Left ventricle myocardium superior (tissue), 1 donor: ENCODE results near the gene BABAM2. TPM values are rescaled to one million over a fixed set of nuclear protein-coding genes. Genes with fewer than 3 reads are reported as not detected.

Source experiments
- ATAC-seq: fragments of 200-7000 bp; cut with Tn5 transposase; one replicate; pipeline ENCODE4 v1.9.1; 2020; ENCODE audit warnings: mild to moderate bottlenecking, moderate library complexity
- DNase-seq: peaks from one replicate; pipeline ENCODE4 v3.0.0-alpha.2; 2020
- intact Hi-C: fragments of 100-400 bp; cut with micrococcal nuclease; formaldehyde crosslinking; loops from one replicate; pipeline ENCODE4 v1.11.0; 2022
- total RNA-seq: library from RNA; stranded (reverse); fragmentation: NEBNext Ultra II Directional; extraction: Animal tissue kit (Norgen Biotek cat#: 25700); gene quantifications from one replicate; pipeline ENCODE4 v1.2.1, GENCODE V29; 2021
- donor health status: DM: no; HTN: yes; CAD: no; lungs with severe emphysema.

Gene BABAM2
- total RNA-seq, 1 donor from 2014 or later: 56.8 TPM

- ATAC-seq (no peak), DNase-seq (no peak)
- intact Hi-C loops: no loop called here
Observed at GRCh38 chr2:28045676-28046351, 155.3 kb downstream of the BABAM2 start.

GRCh38 chr2:28046921-28047320 is 156.4 kb downstream of the BABAM2 start:
- ATAC-seq (no peak), DNase-seq (no peak)
- intact Hi-C loops: no loop called here

- ATAC-seq (no peak), DNase-seq (no peak)
- intact Hi-C loops: no loop called here
Observed at GRCh38 chr2:28047681-28048080, 157.2 kb downstream of the BABAM2 start.

GRCh38 chr2:28048341-28048740 is 157.8 kb downstream of the BABAM2 start:
- intact Hi-C loops: no loop called here
- ATAC-seq: no peak
- DNase-seq: no peak

GRCh38 chr2:28049416-28049815 is 158.9 kb downstream of the BABAM2 start:
- DNase-seq (no peak), ATAC-seq (no peak)
- intact Hi-C loops: no loop called here

GRCh38 chr2:28049899-28050298 is 159.4 kb downstream of the BABAM2 start:
- intact Hi-C loops: no loop called here
- no peak for ATAC-seq
- no peak for DNase-seq

GRCh38 chr2:28052691-28053090 is 162.2 kb downstream of the BABAM2 start:
- intact Hi-C loops: no loop called here
- no peak for ATAC-seq
- DNase-seq: no peak

- intact Hi-C loops: no loop called here
- ATAC-seq (no peak), DNase-seq (no peak)
Observed at GRCh38 chr2:28053597-28053996, 163.1 kb downstream of the BABAM2 start.

- intact Hi-C loops: no loop called here
- DNase-seq: no peak
- no peak for ATAC-seq
Observed at GRCh38 chr2:28054916-28055315, 164.4 kb downstream of the BABAM2 start.

GRCh38 chr2:28055325-28055970 is 164.9 kb downstream of the BABAM2 start:
- DNase-seq: no peak
- intact Hi-C loops: no loop called here
- ATAC-seq: no peak

GRCh38 chr2:28058791-28059190 is 168.3 kb downstream of the BABAM2 start:
- DNase-seq (no peak), ATAC-seq (no peak)
- intact Hi-C loops: no loop called here

GRCh38 chr2:28062867-28063266 is 172.3 kb downstream of the BABAM2 start:
- no peak for ATAC-seq
- intact Hi-C loops: no loop called here

GRCh38 chr2:28063492-28063962 is 173.0 kb downstream of the BABAM2 start:
- intact Hi-C loops: no loop called here
- no peak for ATAC-seq
- DNase-seq: no peak

More at GRCh38 chr2:28062867-28063266, 172.3 kb downstream of the BABAM2 start:
- DNase-seq: no peak

- DNase-seq (no peak), ATAC-seq (no peak)
- intact Hi-C loops: no loop called here
Observed at GRCh38 chr2:28067602-28068001, 177.1 kb downstream of the BABAM2 start.

GRCh38 chr2:28068088-28068487 is 177.6 kb downstream of the BABAM2 start:
- DNase-seq (no peak), ATAC-seq (no peak)
- intact Hi-C loops: no loop called here

GRCh38 chr2:28068527-28068926 is 178.0 kb downstream of the BABAM2 start:
- intact Hi-C loops: no loop called here
- DNase-seq (no peak), ATAC-seq (no peak)

GRCh38 chr2:28071221-28071620 is 180.7 kb downstream of the BABAM2 start:
- ATAC-seq: no peak
- intact Hi-C loops: no loop called here
- no peak for DNase-seq

- intact Hi-C loops: no loop called here
- no peak for DNase-seq
- ATAC-seq: no peak
Observed at GRCh38 chr2:28074137-28074536, 183.6 kb downstream of the BABAM2 start.

GRCh38 chr2:28080911-28081310 is 190.4 kb downstream of the BABAM2 start:
- DNase-seq (no peak), ATAC-seq (no peak)
- intact Hi-C loops: no loop called here

GRCh38 chr2:28082131-28082530 is 191.6 kb downstream of the BABAM2 start:
- intact Hi-C loops: no loop called here
- DNase-seq: no peak
- ATAC-seq: no peak

GRCh38 chr2:28083476-28083875 is 192.9 kb downstream of the BABAM2 start:
- intact Hi-C loops: no loop called here
- ATAC-seq: no peak

More at GRCh38 chr2:28083476-28083875, 192.9 kb downstream of the BABAM2 start:
- DNase-seq: no peak
